Panc1 (cell line): ENCODE results near the gene ZBTB7A. TPM values are rescaled to one million over a fixed set of nuclear protein-coding genes. Genes with fewer than 3 reads are reported as not detected.

Experiments
- ATAC-seq: fragments of 200-7000 bp; cut with Tn5 transposase; 2 replicates; pipeline ENCODE4 v1.9.1; 2020; ENCODE audit warnings: mild to moderate bottlenecking, moderate library complexity
- BruUV-seq: library from RNA; stranded (reverse); fragments of 400-500 nt; replicated peaks from 2 replicates; lab custom pipeline; 2021; lab: Mats Ljungman, UMichigan
- CTCF ChIA-PET: fragments of 300-600 bp; sonication (Branson Sonifier 250); formaldehyde crosslinking; loops from one replicate; lab custom pipeline; 2022; ENCODE audit warnings: antibody characterized with exemption; lab: Charles Lee
- POLR2A ChIA-PET: fragments of 300-600 bp; sonication (Branson Sonifier 250); formaldehyde crosslinking; loops from one replicate; lab custom pipeline; 2022; ENCODE audit warnings: antibody characterized with exemption; lab: Charles Lee
- DNase-seq: peaks from one replicate; pipeline ENCODE4 v3.0.0-alpha.2; 2010; ENCODE audit warnings: low read depth, low spot score
- H3K27ac ChIP-seq: 2 replicates; pipeline ENCODE4 v1.5.1; 2011; ENCODE audit warnings: mild to moderate bottlenecking, low read length, inconsistent platforms
- H3K27me3 ChIP-seq: fragments of 200-500 bp; sonication (Bioruptor generic); 2 replicates; pipeline ENCODE4 v1.6.0; 2014; ENCODE audit warnings: low read length, inconsistent platforms; ENCODE audit not compliant: control insufficient read depth, insufficient read depth
- H3K36me3 ChIP-seq: fragments of 200-500 bp; sonication (Bioruptor generic); 2 replicates; pipeline ENCODE4 v1.5.1; 2014; ENCODE audit warnings: inconsistent platforms, mild to moderate bottlenecking, low read length, moderate library complexity; ENCODE audit not compliant: control insufficient read depth, insufficient read depth
- H3K4me1 ChIP-seq: 2 replicates; pipeline ENCODE4 v1.5.1; 2011; ENCODE audit warnings: inconsistent platforms, mild to moderate bottlenecking, low read length, moderate library complexity; ENCODE audit not compliant: control insufficient read depth, insufficient read depth
- H3K4me3 ChIP-seq, 2 experiments: 2 replicates each; pipeline ENCODE4 v1.5.1; 2011 to 2012; ENCODE audit warnings: low read depth in 2 of 2, low read length in 2 of 2, mild to moderate bottlenecking in 2 of 2, inconsistent platforms in 1 of 2, moderate library complexity in 1 of 2
- H3K9me3 ChIP-seq: fragments of 200-500 bp; sonication (Bioruptor generic); 2 replicates; pipeline ENCODE4 v1.5.1; 2014; ENCODE audit warnings: low read depth, mild to moderate bottlenecking, inconsistent platforms, low read length, moderate library complexity; ENCODE audit not compliant: control insufficient read depth, insufficient read depth
- POLR2AphosphoS5 ChIP-seq: IDR thresholded peaks from 2 replicates; pipeline ENCODE4 v1.6.1; 2012; ENCODE audit warnings: mild to moderate bottlenecking, low read depth, low read length, moderate library complexity
- SIN3A ChIP-seq: IDR thresholded peaks from 2 replicates; pipeline ENCODE4 v1.6.1; 2012; ENCODE audit warnings: low read depth, mild to moderate bottlenecking, low read length, moderate library complexity, borderline replicate concordance; ENCODE audit not compliant: insufficient read depth
- TCF7L2 ChIP-seq: IDR thresholded peaks from 2 replicates; pipeline ENCODE4 v1.6.1; 2011; ENCODE audit warnings: mild to moderate bottlenecking, low read depth, low read length, inconsistent platforms
- in situ Hi-C: cut with HindIII; loops from 2 replicates; pipeline ENCODE4 v1.10.0; 2016; ENCODE audit warnings: low sequenced_read_pairs, low pct_unique_long_range_greater_than_20kb
- intact Hi-C: fragments of 100-400 bp; cut with micrococcal nuclease; formaldehyde crosslinking; loops from one replicate; pipeline ENCODE4 v1.10.0; 2022; ENCODE audit not compliant: unreplicated experiment
- total RNA-seq: library from RNA; stranded (reverse); gene quantifications from one replicate; pipeline ENCODE4 v1.2.1, GENCODE V29; 2021; ENCODE audit not compliant: unreplicated experiment
- TF ChIP-seq, protein P1 (sequence below), 2 experiments: IDR thresholded peaks; 2 replicates each; pipeline ENCODE4 v1.6.1; 2011 to 2012; ENCODE audit warnings: low read depth in 2 of 2, control low read depth in 1 of 2, low read length in 1 of 2, mild to moderate bottlenecking in 1 of 2, moderate library complexity in 1 of 2; ENCODE audit not compliant: insufficient read depth in 1 of 2
- TF ChIP-seq, protein P2 (sequence below): fragments of 450-650 bp; IDR thresholded peaks from 2 replicates; pipeline ENCODE4 v1.5.1; 2017; ENCODE audit warnings: mild to moderate bottlenecking

The ZBTB7A gene
- total RNA-seq, 1 experiment from 2014 or later: 48.0 TPM

DNA sequence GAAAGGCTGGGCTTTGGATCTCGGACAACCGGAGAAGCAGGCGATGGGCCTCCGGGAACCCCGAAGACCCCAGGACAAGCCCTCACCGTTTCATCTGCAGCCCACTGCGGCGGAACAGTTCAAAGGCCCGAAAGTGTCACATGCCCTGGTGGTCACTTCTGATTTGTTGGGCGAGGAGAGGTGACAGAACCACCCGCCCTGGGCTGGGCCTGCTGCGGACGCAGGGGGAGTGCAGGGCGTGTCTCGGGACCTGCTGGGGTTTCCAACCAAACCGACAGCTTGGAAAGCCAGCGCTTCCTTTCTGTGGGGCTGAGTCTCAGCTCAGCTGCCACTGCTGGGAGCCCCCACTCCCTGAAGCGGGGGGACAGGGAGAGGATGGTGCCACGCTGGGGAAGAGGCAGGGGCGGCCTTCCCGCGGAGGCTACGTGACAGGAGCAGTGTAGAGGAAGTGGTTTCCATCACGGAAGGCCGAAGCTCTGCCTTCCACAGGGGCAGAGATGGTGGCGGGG, 22.8 kb upstream of the ZBTB7A start:
- CTCF ChIA-PET: interaction anchor here (0.6 kb wide), 2 partner anchors 31 to 102 kb away, joined by 7 to 10 read pairs; no protein-coding TSS in a partner anchor
- no peak for DNase-seq
- intact Hi-C loops: no loop called here

DNA sequence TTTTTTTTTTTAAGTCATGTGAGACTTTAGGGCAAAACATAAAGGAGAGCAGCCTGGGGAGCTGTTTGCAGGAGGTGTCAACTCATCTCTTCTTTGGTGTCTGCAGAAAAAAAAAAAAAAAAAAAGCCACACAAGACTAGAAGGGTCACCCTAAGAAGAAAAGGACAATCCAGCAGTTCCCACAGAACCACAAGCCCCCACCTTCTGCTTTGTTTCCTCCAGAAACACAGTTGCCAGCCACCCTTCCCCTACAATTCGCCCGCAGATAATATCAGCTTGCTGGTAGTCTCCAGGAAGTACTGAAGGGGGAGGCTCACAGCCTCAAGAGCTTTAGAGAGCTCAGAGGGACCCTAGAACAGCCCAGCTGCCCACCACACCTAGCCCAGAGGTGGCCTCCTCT, 22.3 kb upstream of the ZBTB7A start:
- DNase-seq (no peak), ATAC-seq (no peak)
- intact Hi-C loops (no loop called here), in situ Hi-C loops (no loop called here)
- POLR2A ChIA-PET: no interaction called here
- Histone ChIP-seq H3K36me3 (no peaks in the 10 kb centered on the region), H3K27me3 (no peaks in the 10 kb centered on the region), H3K27ac (no peak overlapping the region), H3K4me1 (no peaks in the 10 kb centered on the region), H3K9me3 (no peaks in the 10 kb centered on the region), H3K4me3 (no peak overlapping the region)
- CTCF ChIA-PET: interaction anchor here (0.6 kb wide), 3 partner anchors 31 to 863 kb away, joined by 5 to 10 read pairs (median 7); no protein-coding TSS in a partner anchor
- BruUV-seq: no TSS peak
- TF ChIP-seq, protein P1, sequence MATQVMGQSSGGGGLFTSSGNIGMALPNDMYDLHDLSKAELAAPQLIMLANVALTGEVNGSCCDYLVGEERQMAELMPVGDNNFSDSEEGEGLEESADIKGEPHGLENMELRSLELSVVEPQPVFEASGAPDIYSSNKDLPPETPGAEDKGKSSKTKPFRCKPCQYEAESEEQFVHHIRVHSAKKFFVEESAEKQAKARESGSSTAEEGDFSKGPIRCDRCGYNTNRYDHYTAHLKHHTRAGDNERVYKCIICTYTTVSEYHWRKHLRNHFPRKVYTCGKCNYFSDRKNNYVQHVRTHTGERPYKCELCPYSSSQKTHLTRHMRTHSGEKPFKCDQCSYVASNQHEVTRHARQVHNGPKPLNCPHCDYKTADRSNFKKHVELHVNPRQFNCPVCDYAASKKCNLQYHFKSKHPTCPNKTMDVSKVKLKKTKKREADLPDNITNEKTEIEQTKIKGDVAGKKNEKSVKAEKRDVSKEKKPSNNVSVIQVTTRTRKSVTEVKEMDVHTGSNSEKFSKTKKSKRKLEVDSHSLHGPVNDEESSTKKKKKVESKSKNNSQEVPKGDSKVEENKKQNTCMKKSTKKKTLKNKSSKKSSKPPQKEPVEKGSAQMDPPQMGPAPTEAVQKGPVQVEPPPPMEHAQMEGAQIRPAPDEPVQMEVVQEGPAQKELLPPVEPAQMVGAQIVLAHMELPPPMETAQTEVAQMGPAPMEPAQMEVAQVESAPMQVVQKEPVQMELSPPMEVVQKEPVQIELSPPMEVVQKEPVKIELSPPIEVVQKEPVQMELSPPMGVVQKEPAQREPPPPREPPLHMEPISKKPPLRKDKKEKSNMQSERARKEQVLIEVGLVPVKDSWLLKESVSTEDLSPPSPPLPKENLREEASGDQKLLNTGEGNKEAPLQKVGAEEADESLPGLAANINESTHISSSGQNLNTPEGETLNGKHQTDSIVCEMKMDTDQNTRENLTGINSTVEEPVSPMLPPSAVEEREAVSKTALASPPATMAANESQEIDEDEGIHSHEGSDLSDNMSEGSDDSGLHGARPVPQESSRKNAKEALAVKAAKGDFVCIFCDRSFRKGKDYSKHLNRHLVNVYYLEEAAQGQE (IDR thresholded peaks at IDR 0.05; ENCODE audit: insufficient read depth in 1 of 2, low read depth in 2 of 2, low read length in 1 of 2): no peak
- TF ChIP-seq POLR2AphosphoS5: no peak
- TF ChIP-seq SIN3A: no peak
- TF ChIP-seq, protein P2, sequence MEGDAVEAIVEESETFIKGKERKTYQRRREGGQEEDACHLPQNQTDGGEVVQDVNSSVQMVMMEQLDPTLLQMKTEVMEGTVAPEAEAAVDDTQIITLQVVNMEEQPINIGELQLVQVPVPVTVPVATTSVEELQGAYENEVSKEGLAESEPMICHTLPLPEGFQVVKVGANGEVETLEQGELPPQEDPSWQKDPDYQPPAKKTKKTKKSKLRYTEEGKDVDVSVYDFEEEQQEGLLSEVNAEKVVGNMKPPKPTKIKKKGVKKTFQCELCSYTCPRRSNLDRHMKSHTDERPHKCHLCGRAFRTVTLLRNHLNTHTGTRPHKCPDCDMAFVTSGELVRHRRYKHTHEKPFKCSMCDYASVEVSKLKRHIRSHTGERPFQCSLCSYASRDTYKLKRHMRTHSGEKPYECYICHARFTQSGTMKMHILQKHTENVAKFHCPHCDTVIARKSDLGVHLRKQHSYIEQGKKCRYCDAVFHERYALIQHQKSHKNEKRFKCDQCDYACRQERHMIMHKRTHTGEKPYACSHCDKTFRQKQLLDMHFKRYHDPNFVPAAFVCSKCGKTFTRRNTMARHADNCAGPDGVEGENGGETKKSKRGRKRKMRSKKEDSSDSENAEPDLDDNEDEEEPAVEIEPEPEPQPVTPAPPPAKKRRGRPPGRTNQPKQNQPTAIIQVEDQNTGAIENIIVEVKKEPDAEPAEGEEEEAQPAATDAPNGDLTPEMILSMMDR: no peak
- no peak for TF ChIP-seq TCF7L2

More for the DNA sequence above, 22.8 kb upstream of the ZBTB7A start:
- BruUV-seq: no TSS peak
- Histone ChIP-seq H3K36me3 (no peaks in the 10 kb centered on the region), H3K27me3 (no peaks in the 10 kb centered on the region), H3K9me3 (no peaks in the 10 kb centered on the region), H3K4me3 (no peak overlapping the region), H3K4me1 (no peaks in the 10 kb centered on the region), H3K27ac (no peak overlapping the region)
- in situ Hi-C loops: no loop called here
- POLR2A ChIA-PET: no interaction called here
- TF ChIP-seq, protein P1 (IDR thresholded peaks at IDR 0.05; ENCODE audit: insufficient read depth in 1 of 2, low read depth in 2 of 2, low read length in 1 of 2): no peak
- TF ChIP-seq, protein P2: no peak
- TF ChIP-seq TCF7L2 (no peak), SIN3A (no peak), POLR2AphosphoS5 (no peak)
- no peak for ATAC-seq
